GM18517 (cell line): Measurements from ENCODE around the gene MTCL1.

Experiments
- ATAC-seq: cut with Tn5 transposase; IDR thresholded peaks from one replicate; pipeline ENCODE4 v1.9.1; 2021; ENCODE audit warnings: mild to moderate bottlenecking, moderate library complexity; ENCODE audit not compliant: unreplicated experiment

Gene MTCL1

GRCh38 chr18:8806100-8806797, 100.9 kb downstream of the MTCL1 start:
- ATAC-seq: no peak

- ATAC-seq: no peak
Observed at GRCh38 chr18:8806798-8807487, 101.6 kb downstream of the MTCL1 start.

- ATAC-seq: no peak
Observed at GRCh38 chr18:8807488-8807805, 102.1 kb downstream of the MTCL1 start.

DNA sequence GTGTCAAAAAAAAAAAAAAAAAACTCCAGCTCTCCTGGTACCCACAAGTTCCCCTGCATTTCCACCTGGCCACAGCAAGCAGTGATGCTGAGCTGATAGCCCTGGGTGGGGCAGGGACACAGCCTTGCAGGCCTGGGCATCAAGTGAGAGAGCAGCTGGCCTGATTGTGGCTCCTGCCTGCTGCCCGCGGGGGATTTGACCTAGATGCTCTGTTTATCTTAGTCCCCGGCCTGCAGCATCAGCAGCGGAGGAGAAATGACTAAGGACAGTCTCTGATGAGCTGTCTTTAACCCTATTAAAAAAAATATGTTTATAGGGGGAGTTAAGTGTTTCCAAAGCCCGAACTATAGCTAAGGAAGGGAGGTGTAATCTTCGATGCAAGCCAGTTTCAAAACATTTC, 102.6 kb downstream of the MTCL1 start:
- no peak for ATAC-seq

- ATAC-seq: no peak
Observed at GRCh38 chr18:8809514-8809913, 104.2 kb downstream of the MTCL1 start.

- no peak for ATAC-seq
Observed at GRCh38 chr18:8810157-8810556, 104.8 kb downstream of the MTCL1 start.

DNA sequence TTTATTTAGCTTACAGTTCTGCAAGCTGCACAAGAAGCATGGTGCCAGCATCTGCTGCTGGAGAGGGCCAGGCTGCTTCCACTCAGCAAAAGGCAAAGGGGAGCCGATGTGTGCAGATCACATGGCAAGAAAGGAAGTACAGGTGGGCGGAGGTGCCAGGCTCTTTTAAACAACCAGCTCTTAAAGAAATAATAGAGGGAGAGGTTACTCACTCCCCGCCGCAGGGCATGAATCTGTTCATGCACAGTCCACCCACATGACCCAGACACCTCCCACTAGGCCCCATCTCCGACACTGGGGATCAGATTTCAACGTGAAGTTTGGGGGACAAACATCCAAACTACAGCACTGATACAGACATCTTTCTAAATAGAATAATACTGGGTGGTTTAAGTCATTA, 105.8 kb downstream of the MTCL1 start:
- ATAC-seq: no peak

DNA sequence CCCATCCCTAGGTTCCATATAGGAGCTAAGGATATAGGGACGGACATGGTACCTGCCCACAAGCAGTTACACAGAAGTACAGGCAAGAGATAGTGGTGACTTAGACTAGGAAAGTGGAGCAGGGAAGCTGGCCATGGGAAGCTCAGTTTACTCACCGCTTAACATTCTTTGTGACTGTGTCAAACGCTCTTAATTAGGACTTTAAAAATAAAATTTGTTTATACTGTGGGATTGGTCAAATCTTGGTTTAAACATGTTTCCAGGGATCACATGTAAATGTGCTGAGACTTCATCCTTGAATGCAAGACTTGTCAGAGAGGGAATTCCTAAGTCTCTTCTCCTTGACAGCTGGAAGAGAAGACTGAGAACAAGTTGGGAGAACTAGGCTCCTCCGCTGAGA, 107.3 kb downstream of the MTCL1 start:
- no peak for ATAC-seq

GRCh38 chr18:8813611-8814010, 108.3 kb downstream of the MTCL1 start:
- no peak for ATAC-seq

DNA sequence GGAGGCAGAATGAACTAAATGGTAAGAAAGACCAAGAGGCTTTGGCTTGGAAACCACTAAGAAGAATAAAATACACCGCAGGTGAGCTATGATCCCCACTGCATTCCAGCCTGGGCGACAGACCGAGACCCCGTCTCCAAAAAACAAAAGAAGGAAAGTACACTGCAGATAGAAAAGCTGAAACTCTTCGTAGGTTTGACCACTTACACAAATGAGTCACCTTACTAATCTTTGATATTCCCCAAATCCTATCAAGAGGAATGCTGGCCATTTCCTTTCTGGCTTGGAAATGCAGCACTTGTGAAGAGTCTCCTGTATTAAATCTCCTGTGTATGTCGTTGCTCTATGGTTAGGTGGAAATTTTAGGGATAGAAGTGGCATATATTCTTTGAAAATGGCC, 108.8 kb downstream of the MTCL1 start:
- no peak for ATAC-seq

- no peak for ATAC-seq
Observed at GRCh38 chr18:8816220-8816619, 110.9 kb downstream of the MTCL1 start.

GRCh38 chr18:8816816-8817215, 111.5 kb downstream of the MTCL1 start:
- ATAC-seq: no peak

GRCh38 chr18:8818982-8819381, 113.6 kb downstream of the MTCL1 start:
- no peak for ATAC-seq

DNA sequence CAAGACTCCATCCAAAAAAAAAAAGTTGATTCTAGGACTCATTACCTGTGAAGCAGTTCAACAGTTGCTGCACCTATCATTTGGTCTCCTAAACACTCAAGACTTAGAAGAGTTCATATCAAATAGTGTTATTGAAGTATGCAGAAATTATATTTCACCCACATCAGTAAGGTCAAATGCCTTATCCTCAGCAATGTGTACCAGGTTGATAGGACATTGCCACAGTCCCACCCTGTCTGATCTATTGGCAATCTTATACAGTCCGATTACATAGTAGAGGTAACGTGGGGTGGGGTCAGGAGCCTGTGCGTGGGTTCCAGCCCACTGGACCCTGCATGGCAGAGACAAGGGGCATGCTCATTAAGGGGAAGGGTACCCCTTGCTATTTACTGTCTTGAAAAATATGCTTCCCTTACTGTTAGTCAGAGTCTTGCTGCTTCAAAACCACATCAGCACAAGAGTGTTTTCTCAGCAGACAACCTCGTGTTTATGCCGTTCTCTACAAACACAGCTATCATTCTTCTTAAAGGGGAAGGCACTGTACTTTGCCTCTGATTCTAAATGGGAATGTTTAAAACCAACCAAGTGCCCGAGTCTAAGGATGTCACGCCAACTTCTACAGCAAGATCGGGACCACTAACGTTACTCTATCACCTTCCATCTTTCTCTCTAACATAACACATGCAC, 115.2 kb downstream of the MTCL1 start:
- no peak for ATAC-seq

GRCh38 chr18:8821083-8821465, 115.7 kb downstream of the MTCL1 start:
- ATAC-seq: no peak

GRCh38 chr18:8821531-8821930, 116.2 kb downstream of the MTCL1 start:
- ATAC-seq: no peak

- ATAC-seq: no peak
Observed at GRCh38 chr18:8822643-8823042, 117.3 kb downstream of the MTCL1 start.

DNA sequence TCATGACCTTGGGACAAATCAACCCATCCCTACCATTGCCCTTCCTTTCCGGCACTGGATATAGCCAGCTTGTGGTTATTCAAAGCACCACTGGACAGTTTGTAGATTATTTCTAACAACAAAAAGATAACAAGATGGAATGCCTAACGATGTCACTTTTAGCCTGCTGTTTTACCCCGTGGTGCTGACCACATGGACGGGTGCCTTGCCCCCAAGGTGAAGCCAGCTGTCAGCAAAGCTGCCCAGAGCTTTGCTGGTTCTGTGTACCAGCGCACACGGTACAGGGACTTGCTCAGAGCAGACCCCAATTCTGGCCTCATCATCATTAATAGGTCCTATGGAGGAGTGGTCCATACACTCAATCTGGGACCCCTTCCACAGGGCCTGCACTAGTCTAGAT, 118.2 kb downstream of the MTCL1 start:
- ATAC-seq: no peak

DNA sequence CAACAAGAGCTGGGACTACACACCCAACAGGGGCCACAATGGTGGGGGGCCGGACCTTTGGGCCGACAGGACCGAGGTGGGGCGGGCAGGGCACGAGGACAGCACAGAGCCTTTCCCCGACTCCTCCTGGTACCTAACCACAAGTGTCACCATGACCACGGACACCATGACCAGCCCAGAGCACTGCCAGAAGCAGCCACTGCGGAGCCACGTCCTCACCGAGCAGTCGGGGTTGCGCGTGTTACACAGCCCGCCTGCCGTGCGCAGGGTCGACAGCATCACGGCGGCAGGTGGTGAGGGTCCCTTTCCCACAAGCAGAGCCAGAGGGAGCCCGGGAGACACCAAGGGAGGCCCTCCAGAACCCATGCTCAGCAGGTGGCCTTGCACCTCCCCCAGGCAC, 119.5 kb downstream of the MTCL1 start:
- no peak for ATAC-seq

GRCh38 chr18:8825273-8825672, 119.9 kb downstream of the MTCL1 start:
- ATAC-seq: no peak

DNA sequence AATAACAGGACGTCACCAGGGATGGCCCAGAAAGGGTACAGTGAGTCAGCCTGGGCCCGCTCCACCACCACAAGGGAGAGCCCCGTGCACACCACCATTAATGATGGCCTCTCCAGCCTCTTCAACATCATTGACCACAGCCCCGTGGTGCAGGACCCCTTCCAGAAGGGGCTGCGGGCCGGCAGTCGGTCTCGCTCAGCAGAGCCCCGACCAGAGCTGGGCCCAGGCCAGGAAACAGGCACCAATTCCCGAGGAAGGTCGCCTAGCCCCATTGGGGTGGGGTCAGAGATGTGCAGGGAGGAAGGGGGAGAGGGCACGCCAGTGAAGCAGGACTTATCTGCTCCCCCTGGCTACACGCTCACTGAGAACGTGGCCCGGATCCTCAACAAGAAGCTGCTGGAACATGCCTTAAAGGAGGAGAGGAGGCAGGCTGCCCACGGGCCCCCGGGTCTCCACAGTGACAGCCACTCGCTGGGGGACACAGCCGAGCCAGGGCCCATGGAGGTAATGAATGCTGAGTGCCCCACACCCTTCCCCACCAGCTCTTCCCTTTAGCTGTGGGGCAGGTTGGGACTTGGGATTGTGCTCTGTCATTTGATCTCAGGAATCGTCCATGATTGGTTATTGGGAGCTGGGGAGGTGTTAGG, 120.5 kb downstream of the MTCL1 start:
- ATAC-seq: no peak

DNA sequence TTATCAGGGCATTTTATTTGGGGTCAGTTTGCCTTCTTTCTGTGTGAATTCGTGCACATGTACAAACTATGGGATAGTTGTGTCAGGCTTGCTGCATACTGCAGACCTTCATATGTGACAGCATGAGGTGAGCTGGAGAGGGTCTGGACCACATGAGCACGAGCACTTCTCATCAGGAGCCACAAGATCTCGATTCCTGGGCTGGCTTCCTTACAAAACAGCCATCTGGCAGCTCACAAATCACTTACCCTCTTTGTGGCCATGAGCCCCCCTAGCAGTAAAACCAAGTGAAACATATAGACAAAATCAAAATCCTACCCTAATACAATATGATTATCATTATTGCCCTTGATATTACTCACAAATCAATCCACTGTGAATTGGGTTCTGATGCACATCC, 121.2 kb downstream of the MTCL1 start:
- no peak for ATAC-seq
